GM12864 (cell line): ENCODE results near the gene PRICKLE2.

Source experiments
- DNase-seq: peaks from one replicate; pipeline ENCODE4 v3.0.0-alpha.2; 2011; ENCODE audit warnings: low read depth
- H3K4me3 ChIP-seq: 2 replicates; pipeline ENCODE4 v1.5.1; 2011; ENCODE audit warnings: mild to moderate bottlenecking, low read depth, low read length, control low read depth
- TF ChIP-seq, protein P1 (sequence below): IDR thresholded peaks from 2 replicates; pipeline ENCODE4 v1.5.1; 2011; ENCODE audit warnings: low read depth, mild to moderate bottlenecking, moderate library complexity, low read length, control low read depth, inconsistent platforms; ENCODE audit errors: missing control alignments

PRICKLE2 gene

DNA sequence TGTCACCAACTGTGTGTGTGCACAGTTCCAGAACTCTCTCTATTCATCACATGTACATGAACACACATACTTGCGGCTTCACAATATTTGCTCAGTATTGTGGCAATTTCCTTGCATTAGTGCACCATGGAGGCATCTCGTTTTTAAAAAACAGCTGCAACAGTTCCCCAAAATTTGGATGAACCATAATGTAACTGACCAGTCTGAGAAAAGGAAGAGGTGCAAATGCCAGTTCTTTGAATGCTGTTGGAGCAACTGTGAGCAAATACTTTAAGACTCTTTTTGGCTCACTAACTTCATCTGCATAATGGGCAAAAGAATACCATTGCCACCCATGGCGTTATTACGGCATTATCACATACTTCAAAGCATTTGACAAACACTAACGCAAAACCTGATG lies 163.6 kb downstream of the PRICKLE2 start:
- TF ChIP-seq, protein P1, sequence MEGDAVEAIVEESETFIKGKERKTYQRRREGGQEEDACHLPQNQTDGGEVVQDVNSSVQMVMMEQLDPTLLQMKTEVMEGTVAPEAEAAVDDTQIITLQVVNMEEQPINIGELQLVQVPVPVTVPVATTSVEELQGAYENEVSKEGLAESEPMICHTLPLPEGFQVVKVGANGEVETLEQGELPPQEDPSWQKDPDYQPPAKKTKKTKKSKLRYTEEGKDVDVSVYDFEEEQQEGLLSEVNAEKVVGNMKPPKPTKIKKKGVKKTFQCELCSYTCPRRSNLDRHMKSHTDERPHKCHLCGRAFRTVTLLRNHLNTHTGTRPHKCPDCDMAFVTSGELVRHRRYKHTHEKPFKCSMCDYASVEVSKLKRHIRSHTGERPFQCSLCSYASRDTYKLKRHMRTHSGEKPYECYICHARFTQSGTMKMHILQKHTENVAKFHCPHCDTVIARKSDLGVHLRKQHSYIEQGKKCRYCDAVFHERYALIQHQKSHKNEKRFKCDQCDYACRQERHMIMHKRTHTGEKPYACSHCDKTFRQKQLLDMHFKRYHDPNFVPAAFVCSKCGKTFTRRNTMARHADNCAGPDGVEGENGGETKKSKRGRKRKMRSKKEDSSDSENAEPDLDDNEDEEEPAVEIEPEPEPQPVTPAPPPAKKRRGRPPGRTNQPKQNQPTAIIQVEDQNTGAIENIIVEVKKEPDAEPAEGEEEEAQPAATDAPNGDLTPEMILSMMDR, result no peak
- no peak for DNase-seq

GRCh38 chr3:64059484-64060175 lies 165.6 kb downstream of the PRICKLE2 start:
- TF ChIP-seq, protein P1, result no peak
- no peak overlapping the region for H3K4me3 ChIP-seq
- DNase-seq, result no peak

More for the DNA sequence above, 163.6 kb downstream of the PRICKLE2 start:
- H3K4me3 ChIP-seq, result no peak overlapping the region

GRCh38 chr3:64058566-64058965 lies 166.7 kb downstream of the PRICKLE2 start:
- H3K4me3 ChIP-seq, result no peak overlapping the region
- DNase-seq, result no peak
- TF ChIP-seq, protein P1, result no peak

DNA sequence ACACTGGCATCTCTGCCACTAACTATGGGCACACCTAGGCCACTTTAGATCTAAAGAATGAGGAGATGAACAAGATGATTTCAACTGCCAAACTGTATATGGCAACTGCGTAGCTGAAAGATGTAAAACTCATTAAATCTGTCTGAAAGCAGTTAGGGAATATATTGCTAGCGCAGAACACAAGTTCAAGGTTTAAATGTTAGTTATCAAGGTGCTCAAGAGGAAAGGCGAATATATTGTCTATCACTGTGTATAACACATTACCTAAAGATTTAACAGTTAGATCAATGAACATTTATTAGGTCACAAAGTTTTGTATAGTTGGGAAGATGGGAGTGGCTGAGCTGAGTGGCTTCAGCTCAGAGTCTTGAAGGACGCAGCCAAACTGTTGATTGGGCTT lies 168.0 kb downstream of the PRICKLE2 start:
- TF ChIP-seq, protein P1, result no peak
- DNase-seq, result no peak
- H3K4me3 ChIP-seq, result no peak overlapping the region

- TF ChIP-seq, protein P1, result no peak
- DNase-seq, result no peak
- H3K4me3 ChIP-seq, result no peak overlapping the region
Observed at GRCh38 chr3:64056606-64057180, 168.6 kb downstream of the PRICKLE2 start.

GRCh38 chr3:64055076-64055475 lies 170.2 kb downstream of the PRICKLE2 start:
- DNase-seq, result no peak
- TF ChIP-seq, protein P1, result no peak
- no peak overlapping the region for H3K4me3 ChIP-seq

GRCh38 chr3:64054488-64054887 lies 170.8 kb downstream of the PRICKLE2 start:
- DNase-seq, result no peak
- TF ChIP-seq, protein P1, result no peak
- no peak overlapping the region for H3K4me3 ChIP-seq
